Cardiac fibroblast (primary cell): Measurements from ENCODE around the gene CLEC20A.

Experiments used
- DNase-seq, 2 donors: peaks; one replicate each; pipeline versions ENCODE4 v3.0.0 to v3.0.0-alpha.2; 2010; ENCODE audit warnings: low read depth in 2 of 2
- H3K4me3 ChIP-seq, 2 donors: replicated peaks in 1 of 2; 1 replicate in 1 of 2; 2 replicates in 1 of 2; pipeline ENCODE4 v1.5.1; 2011; ENCODE audit warnings: low read depth in 2 of 2, low read length in 2 of 2, mild to moderate bottlenecking in 2 of 2, moderate library complexity in 1 of 2
- CTCF ChIP-seq: IDR thresholded peaks from one replicate; pipeline ENCODE4 v1.5.1; 2011; ENCODE audit warnings: low read depth, mild to moderate bottlenecking, low read length, inconsistent platforms

Gene CLEC20A

DNA sequence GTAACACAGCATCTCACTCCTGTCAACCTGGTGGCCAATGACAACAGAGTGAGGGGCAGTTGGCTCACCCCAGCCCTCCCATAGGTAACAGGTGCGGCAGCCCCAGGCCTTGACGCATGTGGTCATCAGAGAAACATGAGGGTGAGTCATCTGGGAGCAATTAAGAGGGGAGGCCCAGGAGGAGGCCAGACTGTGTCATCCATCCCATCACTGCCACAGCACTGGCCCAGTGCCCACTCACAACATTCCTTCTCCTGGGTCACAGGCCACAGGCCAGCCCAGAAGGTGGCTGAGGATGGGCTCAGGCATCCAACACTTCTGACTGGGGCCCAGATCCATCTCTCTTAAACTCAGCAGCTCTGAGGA is 33.3 kb upstream of the CLEC20A start:
- DNase-seq: peak; percentile 48 to 79
- no peak for TF ChIP-seq CTCF
- H3K4me3 ChIP-seq: no peak overlapping the region

GRCh38 chr1:178529364-178530036 is 32.7 kb upstream of the CLEC20A start:
- H3K4me3 ChIP-seq: no peak overlapping the region
- no peak for TF ChIP-seq CTCF
- no peak for DNase-seq

DNA sequence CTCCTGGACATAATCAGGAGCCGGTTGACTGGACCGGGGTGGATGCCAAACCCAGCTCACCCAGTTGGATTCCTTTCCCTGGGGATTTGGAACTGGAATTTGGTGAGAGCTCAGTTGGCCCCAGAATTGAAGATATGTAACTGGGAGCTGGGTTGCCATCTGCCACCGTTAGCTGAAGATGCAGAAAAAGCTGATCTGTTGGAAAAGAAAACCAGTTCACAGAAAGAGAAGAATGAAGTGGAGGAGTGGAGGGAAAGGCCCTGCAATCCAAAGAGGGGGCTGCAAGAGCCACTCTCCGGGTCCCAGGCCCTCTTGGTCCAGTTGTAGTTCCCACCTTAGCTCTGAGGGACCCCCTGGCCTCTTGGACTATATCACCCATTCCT is 32.2 kb upstream of the CLEC20A start:
- DNase-seq: no peak
- no peak for TF ChIP-seq CTCF

DNA sequence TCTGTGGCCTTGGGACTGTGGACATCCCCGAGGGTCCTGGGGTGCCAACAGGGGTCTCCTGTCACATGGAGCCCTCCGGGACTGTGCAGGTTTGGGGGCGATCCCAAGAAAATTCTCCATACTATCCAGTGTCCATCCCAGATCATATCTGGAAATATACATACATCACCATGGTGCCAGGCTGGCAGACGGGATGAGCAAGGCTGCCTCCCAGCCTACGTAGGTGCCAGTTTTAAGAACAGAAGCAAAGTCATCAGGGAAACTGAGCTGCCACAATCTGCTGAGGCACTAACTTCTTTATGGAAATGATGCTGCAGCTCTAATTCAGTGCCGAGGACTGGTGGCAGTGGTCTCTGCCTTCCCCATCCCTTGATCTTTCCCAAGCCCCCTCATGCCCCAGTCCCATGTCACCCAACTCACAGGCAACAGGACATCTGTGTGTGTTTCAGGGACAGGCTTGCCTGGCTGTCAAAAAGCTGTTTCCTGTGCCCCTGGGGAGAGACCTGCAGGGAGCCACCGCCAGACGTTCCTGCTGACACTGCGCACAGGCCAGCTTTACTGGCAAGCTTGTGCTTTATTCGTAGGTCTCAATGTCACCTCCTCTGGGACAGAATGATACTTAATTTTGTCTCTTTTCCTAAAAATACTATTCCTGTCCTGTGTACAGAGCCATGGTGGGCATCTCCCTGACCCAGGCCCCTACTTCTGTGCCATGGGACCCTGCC is 31.6 kb upstream of the CLEC20A start:
- DNase-seq: no peak
- no peak for TF ChIP-seq CTCF
- no peak overlapping the region for H3K4me3 ChIP-seq

More for the DNA sequence above, 32.2 kb upstream of the CLEC20A start:
- H3K4me3 ChIP-seq: no peak overlapping the region

- no peak for TF ChIP-seq CTCF
Observed at GRCh38 chr1:178527117-178527516, 30.4 kb upstream of the CLEC20A start.

DNA sequence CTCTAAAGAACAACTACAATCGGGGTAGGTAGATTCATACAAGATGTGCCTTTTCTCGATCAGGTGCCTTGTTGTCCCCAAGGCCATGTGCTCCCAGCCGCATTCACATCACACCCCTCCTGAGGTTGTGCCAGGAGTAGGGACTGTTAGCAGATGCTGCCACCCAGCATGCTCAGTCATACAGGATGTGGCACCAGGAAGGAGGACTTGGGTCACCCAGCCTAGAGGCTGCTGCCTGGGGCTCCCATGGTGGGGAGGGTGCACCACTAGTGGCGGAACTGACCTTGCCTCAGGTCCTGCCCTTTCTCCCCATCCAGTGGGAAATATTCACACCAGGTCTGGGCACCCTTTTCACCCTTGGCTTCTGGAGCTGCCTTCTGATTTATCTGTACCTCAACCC is 24.5 kb upstream of the CLEC20A start:
- no peak overlapping the region for H3K4me3 ChIP-seq
- no peak for DNase-seq
- TF ChIP-seq CTCF: no peak

More at GRCh38 chr1:178527117-178527516, 30.4 kb upstream of the CLEC20A start:
- no peak overlapping the region for H3K4me3 ChIP-seq
- DNase-seq: no peak
